IPS DF 6.9 (cell line): Measurements from ENCODE around the gene ANGPT4.

ENCODE experiments used
- DNase-seq: peaks from one replicate; pipeline ENCODE4 v3.0.0-alpha.2; 2013; ENCODE audit warnings: low read depth, low spot score
- H3K27ac ChIP-seq: one replicate; pipeline ENCODE4 v1.5.1; 2013; ENCODE audit warnings: low read length, control low read depth
- H3K27me3 ChIP-seq: 2 replicates; pipeline ENCODE4 v1.6.1; 2013; ENCODE audit warnings: mild to moderate bottlenecking, low read length; ENCODE audit not compliant: control insufficient read depth, insufficient read depth
- H3K36me3 ChIP-seq: 2 replicates; pipeline ENCODE4 v1.6.1; 2013; ENCODE audit warnings: low read length; ENCODE audit not compliant: control insufficient read depth, insufficient read depth
- H3K4me1 ChIP-seq: 2 replicates; pipeline ENCODE4 v1.6.1; 2013; ENCODE audit warnings: low read length; ENCODE audit not compliant: control insufficient read depth, insufficient read depth
- H3K4me3 ChIP-seq: 2 replicates; pipeline ENCODE4 v1.5.1; 2013; ENCODE audit warnings: mild to moderate bottlenecking, low read length
- H3K9me3 ChIP-seq: 2 replicates; pipeline ENCODE4 v1.6.1; 2013; ENCODE audit warnings: low read length, inconsistent platforms; ENCODE audit not compliant: control insufficient read depth, insufficient read depth
- WGBS: extraction: QIAGEN DNeasy Blood & Tissue Kit; methylation state at CpG from one replicate; pipeline ENCODE4 v1.1.7; 2013; ENCODE audit warnings: mixed read lengths, missing lambda C conversion rate; ENCODE audit not compliant: insufficient read length, insufficient coverage; 5-methylcytosine and 5-hydroxymethylcytosine counted together

Gene ANGPT4

DNA sequence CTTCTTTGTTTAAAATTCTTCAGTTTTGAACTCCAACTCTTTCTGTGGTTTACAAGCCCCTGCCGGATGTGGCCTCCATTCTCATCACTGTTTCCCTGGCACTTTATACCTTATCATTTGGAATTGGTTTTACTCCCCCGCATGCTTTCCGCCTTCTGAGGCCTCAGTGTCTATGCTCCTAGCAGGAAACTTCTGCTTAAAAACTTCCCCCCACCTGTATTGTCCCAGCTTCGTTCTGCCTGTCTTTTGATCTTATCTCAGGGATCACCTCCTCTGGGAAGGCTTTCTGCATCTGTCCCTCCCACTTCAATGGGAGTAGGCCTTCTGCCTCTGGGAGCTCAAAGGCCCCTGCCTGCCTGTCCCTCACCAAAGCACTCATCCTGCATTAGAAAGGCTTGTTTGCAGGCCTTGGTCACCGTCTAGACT is 3.4 kb upstream of the ANGPT4 start:
- H3K27me3 ChIP-seq: no peaks in the 10 kb centered on the region
- no CpG with 5 or more reads among the region's 5 CpGs for WGBS
- no peak for DNase-seq
- no peak overlapping the region for H3K27ac ChIP-seq
- peaks cover 8% of the 10 kb centered on the region for H3K4me1 ChIP-seq
- no peaks in the 10 kb centered on the region for H3K36me3 ChIP-seq
- H3K4me3 ChIP-seq: no peak overlapping the region
- H3K9me3 ChIP-seq: no peaks in the 10 kb centered on the region

DNA sequence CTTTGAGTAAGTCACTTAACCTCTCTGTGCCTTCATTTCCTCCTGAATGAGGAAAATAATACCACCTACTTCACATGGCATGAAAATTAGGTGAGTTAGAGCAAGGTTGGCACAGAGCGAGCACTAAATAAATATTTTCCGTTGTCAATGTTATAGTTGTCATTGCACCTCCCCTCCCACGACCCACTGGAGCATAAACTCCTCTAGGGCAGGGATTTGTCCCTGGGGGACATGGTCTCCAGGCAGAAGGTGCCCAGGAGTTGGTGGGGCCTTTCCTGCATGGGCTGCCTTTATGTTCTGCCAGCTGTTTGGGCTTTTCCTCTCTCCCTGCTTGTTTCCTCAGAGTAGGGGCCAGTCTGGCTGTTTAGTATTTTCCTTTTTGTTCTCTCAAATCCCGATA is 1.3 kb upstream of the ANGPT4 start:
- H3K4me1 ChIP-seq: peaks cover 8% of the 10 kb centered on the region
- no peak for DNase-seq
- no peak overlapping the region for H3K27ac ChIP-seq
- WGBS: no CpG with 5 or more reads among the region's 4 CpGs
- no peaks in the 10 kb centered on the region for H3K27me3 ChIP-seq
- no peaks in the 10 kb centered on the region for H3K9me3 ChIP-seq
- no peaks in the 10 kb centered on the region for H3K36me3 ChIP-seq
- no peak overlapping the region for H3K4me3 ChIP-seq

DNA sequence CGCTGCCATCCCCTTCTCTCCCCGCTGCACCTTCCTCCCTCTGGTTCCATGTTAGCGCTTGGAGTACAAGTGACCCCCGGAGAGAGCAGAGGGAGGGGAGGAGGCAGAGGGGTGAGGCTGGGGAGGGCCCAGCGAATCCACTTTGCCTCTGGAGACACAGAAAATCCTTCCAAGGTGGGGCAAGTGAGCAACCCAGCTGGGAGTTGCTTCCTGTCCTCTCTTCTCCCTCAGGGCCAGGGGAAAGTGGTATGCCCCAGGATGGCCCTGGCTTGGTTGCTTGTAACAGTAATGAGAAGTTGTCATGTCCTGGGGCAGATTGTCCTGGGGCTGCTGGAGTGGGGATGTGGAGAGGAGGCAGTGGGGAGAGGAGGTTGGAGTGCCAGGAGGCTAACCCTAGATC is 691 bp upstream of the ANGPT4 start:
- Histone ChIP-seq H3K27me3 (no peaks in the 10 kb centered on the region), H3K4me3 (no peak overlapping the region), H3K27ac (no peak overlapping the region), H3K4me1 (peaks cover 8% of the 10 kb centered on the region), H3K36me3 (no peaks in the 10 kb centered on the region), H3K9me3 (no peaks in the 10 kb centered on the region)
- no CpG with 5 or more reads among the region's 5 CpGs for WGBS
- no peak for DNase-seq

DNA sequence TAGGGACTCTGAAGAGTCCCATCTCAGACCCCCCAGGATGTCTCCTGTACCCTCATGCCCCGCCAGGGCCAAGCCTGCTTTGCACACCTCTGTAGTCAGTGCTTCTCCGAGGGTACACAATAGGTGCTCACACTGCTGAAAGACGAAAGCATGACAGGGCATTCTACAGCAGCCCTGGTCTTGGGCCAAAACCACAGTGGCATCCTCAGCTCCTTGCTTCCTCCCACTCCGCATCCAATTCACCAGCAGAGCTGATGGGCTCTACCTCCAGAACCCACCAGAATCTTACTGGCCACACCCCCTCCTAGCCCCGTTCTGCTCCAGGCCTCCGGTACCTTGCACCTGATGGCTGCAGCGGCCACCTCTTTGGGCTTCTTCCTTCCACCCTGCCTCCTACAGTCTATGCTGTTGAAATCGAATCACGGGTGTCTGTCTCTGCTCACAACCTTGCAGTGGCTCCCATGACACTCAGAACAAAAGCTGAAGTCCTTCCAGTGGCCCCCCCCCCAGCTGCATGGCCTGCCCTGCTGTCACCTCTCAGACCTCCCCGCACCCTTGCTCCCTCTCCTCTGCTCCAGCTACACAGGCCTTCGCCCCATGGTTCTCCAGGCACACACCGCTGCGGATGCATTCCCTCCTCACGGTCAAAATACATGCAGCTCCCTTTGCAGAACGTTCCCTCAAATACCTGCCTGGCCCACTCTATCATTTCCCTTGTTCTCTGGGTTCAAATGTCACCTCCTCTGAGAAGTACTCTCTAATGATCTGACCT is 1.2 kb downstream of the ANGPT4 start:
- Histone ChIP-seq H3K4me3 (no peak overlapping the region), H3K27me3 (no peaks in the 10 kb centered on the region), H3K9me3 (no peaks in the 10 kb centered on the region), H3K36me3 (no peaks in the 10 kb centered on the region), H3K27ac (no peak overlapping the region), H3K4me1 (peaks cover 8% of the 10 kb centered on the region)
- WGBS: no CpG with 5 or more reads among the region's 15 CpGs
- no peak for DNase-seq

DNA sequence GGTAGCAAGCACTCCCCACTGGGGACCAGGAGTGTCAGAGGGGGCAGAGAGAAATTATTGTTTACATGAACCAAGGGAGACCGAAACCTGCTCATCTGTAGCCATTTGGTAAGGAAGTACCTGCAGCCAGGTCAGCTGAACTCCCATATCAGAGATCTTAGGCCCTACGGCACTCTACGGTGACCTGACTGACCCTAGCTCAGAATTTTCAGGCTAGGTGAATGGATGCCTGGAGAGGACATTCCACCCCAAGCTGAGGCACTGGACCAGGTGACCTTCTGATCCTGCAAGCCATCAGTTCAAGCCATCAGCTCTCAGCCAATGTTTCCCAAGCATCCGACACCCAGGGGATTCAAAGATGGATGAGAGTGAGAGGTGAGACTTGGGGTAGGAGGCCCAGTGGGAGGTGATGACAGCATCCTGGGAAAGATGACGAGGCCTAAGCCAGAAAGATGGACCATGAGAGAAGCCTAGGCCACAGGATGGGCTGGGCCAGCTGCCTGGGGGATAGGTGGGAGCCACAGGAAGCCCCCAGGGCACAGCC is 2.8 kb downstream of the ANGPT4 start:
- DNase-seq: no peak
- Histone ChIP-seq H3K4me3 (no peak overlapping the region), H3K27ac (no peak overlapping the region), H3K9me3 (no peaks in the 10 kb centered on the region), H3K27me3 (no peaks in the 10 kb centered on the region), H3K4me1 (peaks cover 8% of the 10 kb centered on the region), H3K36me3 (no peaks in the 10 kb centered on the region)
- WGBS: no CpG with 5 or more reads among the region's 5 CpGs

DNA sequence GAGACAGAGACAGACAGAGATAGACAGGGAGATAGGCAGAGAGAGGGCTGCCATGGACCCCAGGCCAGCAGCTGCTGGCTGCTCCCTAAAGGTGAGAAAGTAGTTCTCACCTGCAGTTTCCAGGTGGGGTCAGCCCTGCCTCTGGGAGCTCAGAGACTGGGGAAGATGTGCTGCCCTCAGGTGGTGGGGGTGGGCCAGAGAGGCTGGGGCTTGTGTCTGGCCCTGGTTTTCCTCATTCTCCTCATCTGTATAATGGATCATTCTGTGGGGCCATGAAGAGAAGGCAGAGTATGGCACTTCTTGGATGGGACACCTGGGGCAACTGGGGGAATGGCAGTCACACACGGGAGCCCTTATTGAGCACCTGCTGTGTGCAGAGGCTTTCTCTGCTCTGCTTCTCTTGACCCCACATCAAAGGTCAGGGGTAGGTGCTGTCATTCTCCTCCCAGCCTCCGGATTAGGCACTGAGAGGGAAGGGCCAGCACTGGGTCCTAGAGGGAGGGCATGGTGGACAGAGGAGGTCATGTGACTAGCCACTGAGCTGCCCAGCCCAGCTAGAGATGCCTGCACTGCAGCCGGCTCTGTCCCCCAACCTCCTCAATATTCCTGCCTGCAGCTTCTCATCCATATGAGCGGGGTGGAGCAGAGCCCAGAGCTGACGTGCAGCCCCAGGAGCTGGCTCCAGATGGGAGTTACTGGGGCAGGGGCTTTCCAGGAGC is 4.1 kb downstream of the ANGPT4 start:
- Histone ChIP-seq H3K4me3 (no peak overlapping the region), H3K36me3 (no peaks in the 10 kb centered on the region), H3K9me3 (no peaks in the 10 kb centered on the region), H3K4me1 (peaks cover 8% of the 10 kb centered on the region), H3K27me3 (no peaks in the 10 kb centered on the region), H3K27ac (no peak overlapping the region)
- no peak for DNase-seq
- WGBS: no CpG with 5 or more reads among the region's 5 CpGs

DNA sequence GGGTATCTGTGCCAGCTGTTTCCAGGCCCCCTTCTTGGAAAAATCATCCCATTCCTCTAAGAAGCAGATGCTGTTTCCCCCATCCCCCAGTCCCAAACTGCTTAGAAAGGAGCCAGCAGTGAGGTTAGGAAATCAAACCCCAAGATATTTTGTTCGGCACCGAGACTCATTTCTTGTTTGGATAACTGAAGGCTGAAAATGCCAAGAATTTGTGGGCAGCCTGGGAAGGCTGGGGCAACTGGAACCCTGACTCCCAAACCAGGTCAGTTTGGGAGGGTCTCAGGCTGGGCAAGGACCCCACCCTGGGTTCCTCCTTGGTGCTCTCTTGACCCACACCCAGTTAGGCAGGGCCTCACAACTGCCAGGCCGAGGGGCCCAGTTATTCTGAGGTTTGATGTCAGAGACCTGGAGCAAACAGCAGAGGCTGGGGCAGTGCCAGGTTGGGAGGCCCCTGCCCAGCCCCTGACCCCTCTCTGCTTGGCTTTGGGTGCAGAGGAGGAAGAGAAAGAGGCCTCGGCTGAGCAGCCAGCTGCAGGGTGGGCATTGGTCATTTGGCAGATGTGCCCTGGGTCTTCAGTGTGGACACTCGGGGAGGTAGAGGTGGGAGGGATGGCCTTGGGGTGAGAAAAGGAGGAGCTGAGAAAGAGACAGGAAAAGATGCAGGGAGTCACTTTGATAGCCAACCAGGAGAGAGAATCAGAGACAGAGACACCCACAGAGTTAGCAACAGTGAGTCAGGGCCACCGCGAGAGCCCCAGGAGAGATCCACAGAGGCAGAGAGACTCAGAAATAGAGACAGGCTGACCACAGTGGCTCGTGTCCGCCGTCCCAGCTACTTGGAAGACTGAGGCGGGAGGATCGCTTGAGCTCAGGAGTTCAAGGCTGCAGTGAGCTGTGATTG is 5.0 kb downstream of the ANGPT4 start:
- Histone ChIP-seq H3K27ac (no peak overlapping the region), H3K27me3 (no peaks in the 10 kb centered on the region), H3K9me3 (no peaks in the 10 kb centered on the region), H3K4me3 (no peak overlapping the region), H3K4me1 (peaks cover 4% of the 10 kb centered on the region; the same call in 1 of the 2 replicates), H3K36me3 (no peaks in the 10 kb centered on the region)
- WGBS: no CpG with 5 or more reads among the region's 12 CpGs
- DNase-seq: no peak

DNA sequence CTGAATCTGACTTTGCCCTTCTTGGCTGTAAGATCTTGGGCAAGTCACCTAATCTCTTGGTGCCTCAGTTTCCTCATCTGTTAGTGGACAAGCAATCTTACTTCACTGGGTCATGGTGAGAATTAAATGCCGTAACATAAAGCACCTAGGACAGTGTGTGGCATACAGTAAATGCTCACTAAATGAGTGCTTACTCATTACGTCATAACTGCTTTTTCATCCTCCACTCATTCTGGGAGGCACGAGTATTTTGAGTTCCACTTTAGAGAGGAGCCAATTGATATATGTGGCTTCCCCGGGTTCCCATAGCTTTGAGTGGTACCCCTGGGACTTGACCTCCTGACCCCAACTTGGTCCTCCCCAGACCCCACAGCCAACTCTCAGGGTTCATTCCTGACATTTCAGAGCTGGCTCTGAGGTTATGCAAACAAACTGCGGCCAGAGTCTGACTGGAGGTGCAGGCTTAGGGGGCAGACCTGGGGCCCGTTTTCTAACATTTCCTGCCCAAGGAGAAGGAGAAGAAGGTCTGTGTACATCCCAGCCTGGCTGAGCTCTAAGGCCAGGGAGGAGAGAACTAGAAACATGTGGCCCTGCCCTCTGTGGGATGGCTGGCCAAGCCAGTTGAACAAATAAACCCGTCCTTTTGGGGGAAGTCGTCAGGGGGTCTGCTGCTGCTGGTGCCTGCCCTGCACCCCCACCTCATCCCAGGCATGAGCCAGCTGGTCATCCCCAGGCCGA is 5.8 kb downstream of the ANGPT4 start:
- Histone ChIP-seq H3K27ac (no peak overlapping the region), H3K27me3 (no peaks in the 10 kb centered on the region), H3K4me3 (no peak overlapping the region), H3K4me1 (no peaks in the 10 kb centered on the region), H3K36me3 (no peaks in the 10 kb centered on the region), H3K9me3 (no peaks in the 10 kb centered on the region)
- WGBS: no CpG with 5 or more reads among the region's 9 CpGs
- no peak for DNase-seq

DNA sequence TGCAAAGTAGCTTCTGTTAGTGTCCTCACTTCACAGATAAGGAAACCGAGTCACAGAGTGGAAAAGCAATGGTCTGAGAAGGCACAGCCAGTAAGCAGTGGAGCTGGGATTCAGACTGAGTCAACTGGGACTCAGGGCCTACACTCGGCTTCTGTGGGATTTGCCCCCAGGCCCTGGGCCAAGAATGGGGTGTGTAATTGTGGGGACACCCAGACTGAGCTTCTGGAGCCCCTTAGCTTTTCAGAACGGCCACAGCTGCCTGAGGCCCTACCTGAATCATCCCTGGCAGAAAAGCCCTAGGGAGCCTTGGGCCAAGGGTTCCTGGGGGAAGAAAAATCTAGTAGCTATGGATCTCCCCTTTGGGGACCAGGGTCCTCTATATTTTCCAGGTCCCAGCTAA is 6.5 kb downstream of the ANGPT4 start:
- H3K36me3 ChIP-seq: no peaks in the 10 kb centered on the region
- DNase-seq: no peak
- H3K9me3 ChIP-seq: no peaks in the 10 kb centered on the region
- no peaks in the 10 kb centered on the region for H3K4me1 ChIP-seq
- no CpG with 5 or more reads among the region's 3 CpGs for WGBS
- H3K27ac ChIP-seq: no peak overlapping the region
- no peak overlapping the region for H3K4me3 ChIP-seq
- H3K27me3 ChIP-seq: no peaks in the 10 kb centered on the region
